GM19099 (cell line): ENCODE results near the gene ACTMAP.

Experiments
- POLR2A ChIP-seq: IDR thresholded peaks from 3 replicates; pipeline ENCODE4 v1.6.1; 2011; ENCODE audit warnings: low read depth; ENCODE audit not compliant: insufficient read length; ENCODE audit errors: extremely low read depth

The ACTMAP gene

GRCh38 chr19:40716482-40717324 lies 33.6 kb downstream of the ACTMAP start, which contains the start of the genes COQ8B and ITPKC:
COQ8B (minus strand) TSS chr19:40716886; CDS start chr19:40714632, 2,254 bp downstream.
ITPKC (plus strand) TSS chr19:40717112; CDS start chr19:40717136, 24 bp downstream.
- TF ChIP-seq POLR2A: peak; percentile 65

- TF ChIP-seq POLR2A: no peak
Observed at GRCh38 chr19:40716031-40716481, 34.2 kb downstream of the ACTMAP start.

- peak; percentile 38 for TF ChIP-seq POLR2A
Observed at GRCh38 chr19:40714441-40715299, 35.6 kb downstream of the ACTMAP start.

- TF ChIP-seq POLR2A: no peak
Observed at GRCh38 chr19:40713939-40714338, 36.3 kb downstream of the ACTMAP start.

- TF ChIP-seq POLR2A: no peak
Observed at GRCh38 chr19:40709817-40710216, 40.5 kb downstream of the ACTMAP start.

GRCh38 chr19:40707615-40708014 lies 42.7 kb downstream of the ACTMAP start:
- no peak for TF ChIP-seq POLR2A

GRCh38 chr19:40705950-40706619 lies 44.2 kb downstream of the ACTMAP start:
- TF ChIP-seq POLR2A: no peak

- TF ChIP-seq POLR2A: no peak
Observed at GRCh38 chr19:40705362-40705651, 45.0 kb downstream of the ACTMAP start.

GRCh38 chr19:40704491-40705361 lies 45.6 kb downstream of the ACTMAP start:
- no peak for TF ChIP-seq POLR2A

GRCh38 chr19:40703029-40703755 lies 47.1 kb downstream of the ACTMAP start:
- TF ChIP-seq POLR2A: no peak

GRCh38 chr19:40702337-40703012 lies 47.8 kb downstream of the ACTMAP start:
- no peak for TF ChIP-seq POLR2A

- TF ChIP-seq POLR2A: no peak
Observed at GRCh38 chr19:40701758-40702157, 48.5 kb downstream of the ACTMAP start.

GRCh38 chr19:40700083-40700482 lies 50.2 kb downstream of the ACTMAP start:
- TF ChIP-seq POLR2A: no peak
